ENCODE measurements around the gene SAMD4A. TPM values are rescaled to one million over a fixed set of nuclear protein-coding genes. Genes with fewer than 3 reads are reported as not detected.

SAMD4A gene
- polyA plus RNA-seq, 2 of the 4 experiments (the other 2 are of a cell fraction), result 3.9 to 5.4 TPM

DNA sequence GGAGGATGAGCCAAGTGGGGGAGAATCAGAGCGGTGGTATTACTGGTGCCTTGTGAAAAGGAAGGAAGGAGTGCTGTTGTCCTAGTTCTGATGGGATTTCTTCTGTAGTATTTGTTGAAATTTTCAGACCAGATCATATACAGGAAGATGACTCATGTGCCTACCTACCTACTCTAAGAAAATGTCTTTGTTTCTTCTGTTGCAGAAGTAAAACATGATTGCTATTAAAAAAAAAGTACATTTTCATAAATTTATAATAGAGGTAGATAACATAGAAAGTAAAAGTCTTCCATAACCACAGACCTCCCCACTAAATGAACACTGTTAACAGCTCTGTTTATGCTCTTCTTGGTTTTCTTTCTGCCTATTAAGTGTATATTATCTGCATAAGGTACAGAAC is 26.9 kb downstream of the SAMD4A start:
- Histone ChIP-seq H3K9me3 (no peaks in the 10 kb centered on the region), H3K4me3 (no peak overlapping the region), H3K27ac (0 out of 6 replicates have a peak overlapping the region, but pooled peaks of 1 of the 2 experiments have one; percentile 13), H3K4me2 (peak overlapping the region; percentile 26; the same call in 2 of the 3 replicates), H3K4me1 (peaks cover 24% of the 10 kb centered on the region)
- DNase-seq (ENCODE audit: low read depth in 1 of 2, low spot score in 1 of 2) (no peak), FAIRE-seq (no peak), ATAC-seq (0 out of 6 replicates have a peak, but pooled peaks of 1 of the 2 experiments have one; percentile 8)
- ChIA-PET CTCF (interaction anchor here (1.1 to 1.8 kb wide), 3 partner anchors 16 to 180 kb away, joined by 3 to 5 read pairs (median 3); no protein-coding TSS in a partner anchor), POLR2A (no interaction called here)
- WGBS (ENCODE audit: missing lambda C conversion rate), result 67% methylated on average over 1 of the region's 1 CpG
- TF ChIP-seq POLR2A (IDR thresholded peaks at IDR 0.05; ENCODE audit: low read length), result no peak
- no peak for TF ChIP-seq KDM5A (IDR thresholded peaks at IDR 0.05)
- TF ChIP-seq RCOR1 (IDR thresholded peaks at IDR 0.05; ENCODE audit: low read depth, low read length), result no peak
- no peak for TF ChIP-seq HMGXB4 (CRISPR knock-in tag; IDR thresholded peaks at IDR 0.05; ENCODE audit: borderline replicate concordance)
- no peak for TF ChIP-seq NPAS2 (CRISPR knock-in tag; IDR thresholded peaks at IDR 0.05; ENCODE audit: borderline replicate concordance)
- TF ChIP-seq FOSL2 (IDR thresholded peaks at IDR 0.05), result no peak
- TF ChIP-seq FOSL2 (CRISPR knock-in tag; IDR thresholded peaks at IDR 0.05), result peak; percentile 24; the same call in 1 of the 2 replicates
- TF ChIP-seq EHMT2 (IDR thresholded peaks at IDR 0.05; ENCODE audit: low read depth), result no peak

DNA sequence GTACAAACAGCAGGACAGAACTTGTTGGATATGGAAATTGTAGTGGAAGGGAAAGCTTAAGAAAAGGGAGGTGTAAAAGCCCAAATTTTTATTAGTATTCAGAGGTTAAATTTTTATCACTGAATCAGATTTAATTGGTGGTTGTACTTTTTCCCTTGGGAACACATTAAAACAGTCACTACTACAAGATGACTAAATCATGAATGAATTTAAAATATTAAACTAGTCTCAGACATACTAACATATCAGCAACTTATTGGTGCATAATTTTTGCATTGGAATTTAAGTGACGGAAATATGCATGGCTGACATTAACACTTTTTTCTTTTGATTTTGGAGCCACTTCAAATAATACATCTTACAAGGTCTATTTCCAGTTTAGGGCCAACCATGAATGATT is 27.6 kb downstream of the SAMD4A start:
- ChIA-PET CTCF (interaction anchor here (0.6 to 1.8 kb wide), 2 partner anchors 15 to 179 kb away, joined by 3 to 5 read pairs; no protein-coding TSS in a partner anchor), POLR2A (no interaction called here)
- WGBS (ENCODE audit: missing lambda C conversion rate), result 90% methylated on average over 1 of the region's 1 CpG
- ATAC-seq, result no peak
- no peak overlapping the region for H3K4me3 ChIP-seq
- no peak for FAIRE-seq
- H3K4me1 ChIP-seq, result peaks cover 21% of the 10 kb centered on the region
- H3K9me3 ChIP-seq, result no peaks in the 10 kb centered on the region
- no peak overlapping the region for H3K27ac ChIP-seq
- no peak overlapping the region; the same call in 2 of the 3 replicates for H3K4me2 ChIP-seq
- no peak for TF ChIP-seq EP300 (IDR thresholded peaks at IDR 0.05)
- no peak for TF ChIP-seq SMC3 (IDR thresholded peaks at IDR 0.05)
- TF ChIP-seq MYC (IDR thresholded peaks at IDR 0.05; ENCODE audit: borderline replicate concordance, low read length), result no peak
- TF ChIP-seq MAZ (IDR thresholded peaks at IDR 0.05; ENCODE audit: borderline replicate concordance, low read depth, low read length), result no peak
- TF ChIP-seq JUNB (IDR thresholded peaks at IDR 0.05), result no peak
- TF ChIP-seq CEBPB (IDR thresholded peaks at IDR 0.05), result no peak
- TF ChIP-seq CHD2 (IDR thresholded peaks at IDR 0.05; ENCODE audit: low read length, partially characterized antibody), result no peak
- DNase-seq (ENCODE audit: low read depth in 1 of 2, low spot score in 1 of 2), result no peak

- Histone ChIP-seq H3K27ac (0 out of 6 replicates have a peak overlapping the region, but pooled peaks of 1 of the 2 experiments have one; percentile 10), H3K4me2 (no peak overlapping the region)
- CTCF ChIA-PET, result interaction anchor here (0.5 to 1.8 kb wide), 4 partner anchors 29 to 175 kb away, joined by 3 to 5 read pairs (median 4); partner anchors contain the start of gene SAMD4A
Observed at GRCh38 chr14:54597795-54598443, 31.0 kb downstream of the SAMD4A start.

More at GRCh38 chr14:54597795-54598443, 31.0 kb downstream of the SAMD4A start:
- 82% methylated on average over 5 of the region's 5 CpGs for WGBS (ENCODE audit: missing lambda C conversion rate)
- Histone ChIP-seq H3K9me3 (no peaks in the 10 kb centered on the region), H3K4me3 (no peak overlapping the region), H3K4me1 (peaks cover 28% of the 10 kb centered on the region)
- POLR2A ChIA-PET, result no interaction called here
- FAIRE-seq (no peak), DNase-seq (ENCODE audit: low read depth in 1 of 2, low spot score in 1 of 2) (no peak), ATAC-seq (no peak)
- TF ChIP-seq BHLHE40 (IDR thresholded peaks at IDR 0.05; ENCODE audit: low read depth, low read length) (no peak), MAFK (IDR thresholded peaks at IDR 0.05; ENCODE audit: partially characterized antibody) (peak; percentile 45), FOSL2 (IDR thresholded peaks at IDR 0.05) (no peak), FOSL2 (CRISPR knock-in tag; IDR thresholded peaks at IDR 0.05) (peak; percentile 58; the same call in 1 of the 2 replicates), MAZ (IDR thresholded peaks at IDR 0.05; ENCODE audit: borderline replicate concordance, low read depth, low read length) (no peak), ESRRA (IDR thresholded peaks at IDR 0.05; ENCODE audit: borderline replicate concordance, low read length) (no peak), CEBPB (IDR thresholded peaks at IDR 0.05) (peak; percentile 41 to 42; a peak in 1 of 4 replicates)

Measured in A549 (cell line).